Measurements from ENCODE around the gene CCDC169. TPM values are rescaled to one million over a fixed set of nuclear protein-coding genes. Genes with fewer than 3 reads are reported as not detected.

Gene CCDC169
- polyA plus RNA-seq, 1 donor from 2014 or later = 6.9 TPM

DNA sequence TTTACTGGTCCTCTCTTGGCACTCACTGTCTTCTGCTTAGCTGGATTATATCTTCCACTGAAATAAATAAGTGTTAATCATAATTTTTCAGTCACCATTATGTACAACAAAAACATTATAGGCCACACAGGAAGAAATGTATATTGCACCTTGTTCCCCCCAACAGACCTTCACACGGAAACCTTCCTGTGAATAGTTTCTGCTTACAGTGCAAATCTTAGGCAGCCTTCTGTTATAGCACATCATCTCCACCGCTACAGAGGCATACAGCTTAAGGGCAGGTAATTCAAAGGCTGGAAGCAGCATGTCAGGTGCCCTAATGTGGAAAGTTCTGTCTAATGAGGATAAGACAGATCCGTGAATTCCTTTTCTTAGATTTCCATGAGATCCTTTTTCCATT lies 66.4 kb downstream of the CCDC169 start:
- Histone ChIP-seq H3K36me3 (ENCODE audit: insufficient read depth, low read length) (no peaks in the 10 kb centered on the region), H2AFZ (ENCODE audit: low read depth, low read length) (no peak overlapping the region), H4K20me1 (ENCODE audit: insufficient read depth) (no peaks in the 10 kb centered on the region), H3K9me2 (ENCODE audit: insufficient read depth, low read length) (no peaks in the 10 kb centered on the region), H3K79me2 (replicated peaks; ENCODE audit: insufficient read depth, low read length) (no peaks in the 10 kb centered on the region), H3K4me3 (ENCODE audit: low read length) (no peak overlapping the region), H3K4me2 (ENCODE audit: low read length) (no peak overlapping the region), H3F3A (ENCODE audit: insufficient read depth, low read length, poor library complexity, severe bottlenecking) (no peaks in the 10 kb centered on the region), H3K9ac (ENCODE audit: low read length) (no peak overlapping the region), H3K9me3 (ENCODE audit: low read length) (no peaks in the 10 kb centered on the region), H3K27ac (ENCODE audit: low read length) (no peak overlapping the region), H3K27me3 (ENCODE audit: insufficient read depth, low read depth, low read length) (no peaks in the 10 kb centered on the region)
- TF ChIP-seq TAF1 (IDR thresholded peaks at IDR 0.05; ENCODE audit: low read depth) (no peak), POLR2AphosphoS5 (IDR thresholded peaks at IDR 0.05) (no peak), RAD21 (conservative IDR thresholded peaks at IDR 0.05) (no peak), MXI1 (conservative IDR thresholded peaks at IDR 0.05; ENCODE audit: poor library complexity, severe bottlenecking) (no peak), EP300 (conservative IDR thresholded peaks at IDR 0.05; ENCODE audit: poor library complexity, severe bottlenecking) (no peak), EZH2 (IDR thresholded peaks at IDR 0.05; ENCODE audit: borderline replicate concordance, insufficient read depth, low read length, poor library complexity, severe bottlenecking) (no peak), SMC3 (conservative IDR thresholded peaks at IDR 0.05; ENCODE audit: poor library complexity) (no peak)
- TF ChIP-seq, protein P1, sequence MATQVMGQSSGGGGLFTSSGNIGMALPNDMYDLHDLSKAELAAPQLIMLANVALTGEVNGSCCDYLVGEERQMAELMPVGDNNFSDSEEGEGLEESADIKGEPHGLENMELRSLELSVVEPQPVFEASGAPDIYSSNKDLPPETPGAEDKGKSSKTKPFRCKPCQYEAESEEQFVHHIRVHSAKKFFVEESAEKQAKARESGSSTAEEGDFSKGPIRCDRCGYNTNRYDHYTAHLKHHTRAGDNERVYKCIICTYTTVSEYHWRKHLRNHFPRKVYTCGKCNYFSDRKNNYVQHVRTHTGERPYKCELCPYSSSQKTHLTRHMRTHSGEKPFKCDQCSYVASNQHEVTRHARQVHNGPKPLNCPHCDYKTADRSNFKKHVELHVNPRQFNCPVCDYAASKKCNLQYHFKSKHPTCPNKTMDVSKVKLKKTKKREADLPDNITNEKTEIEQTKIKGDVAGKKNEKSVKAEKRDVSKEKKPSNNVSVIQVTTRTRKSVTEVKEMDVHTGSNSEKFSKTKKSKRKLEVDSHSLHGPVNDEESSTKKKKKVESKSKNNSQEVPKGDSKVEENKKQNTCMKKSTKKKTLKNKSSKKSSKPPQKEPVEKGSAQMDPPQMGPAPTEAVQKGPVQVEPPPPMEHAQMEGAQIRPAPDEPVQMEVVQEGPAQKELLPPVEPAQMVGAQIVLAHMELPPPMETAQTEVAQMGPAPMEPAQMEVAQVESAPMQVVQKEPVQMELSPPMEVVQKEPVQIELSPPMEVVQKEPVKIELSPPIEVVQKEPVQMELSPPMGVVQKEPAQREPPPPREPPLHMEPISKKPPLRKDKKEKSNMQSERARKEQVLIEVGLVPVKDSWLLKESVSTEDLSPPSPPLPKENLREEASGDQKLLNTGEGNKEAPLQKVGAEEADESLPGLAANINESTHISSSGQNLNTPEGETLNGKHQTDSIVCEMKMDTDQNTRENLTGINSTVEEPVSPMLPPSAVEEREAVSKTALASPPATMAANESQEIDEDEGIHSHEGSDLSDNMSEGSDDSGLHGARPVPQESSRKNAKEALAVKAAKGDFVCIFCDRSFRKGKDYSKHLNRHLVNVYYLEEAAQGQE (IDR thresholded peaks at IDR 0.05; ENCODE audit: borderline replicate concordance) = no peak
- TF ChIP-seq, protein P2, sequence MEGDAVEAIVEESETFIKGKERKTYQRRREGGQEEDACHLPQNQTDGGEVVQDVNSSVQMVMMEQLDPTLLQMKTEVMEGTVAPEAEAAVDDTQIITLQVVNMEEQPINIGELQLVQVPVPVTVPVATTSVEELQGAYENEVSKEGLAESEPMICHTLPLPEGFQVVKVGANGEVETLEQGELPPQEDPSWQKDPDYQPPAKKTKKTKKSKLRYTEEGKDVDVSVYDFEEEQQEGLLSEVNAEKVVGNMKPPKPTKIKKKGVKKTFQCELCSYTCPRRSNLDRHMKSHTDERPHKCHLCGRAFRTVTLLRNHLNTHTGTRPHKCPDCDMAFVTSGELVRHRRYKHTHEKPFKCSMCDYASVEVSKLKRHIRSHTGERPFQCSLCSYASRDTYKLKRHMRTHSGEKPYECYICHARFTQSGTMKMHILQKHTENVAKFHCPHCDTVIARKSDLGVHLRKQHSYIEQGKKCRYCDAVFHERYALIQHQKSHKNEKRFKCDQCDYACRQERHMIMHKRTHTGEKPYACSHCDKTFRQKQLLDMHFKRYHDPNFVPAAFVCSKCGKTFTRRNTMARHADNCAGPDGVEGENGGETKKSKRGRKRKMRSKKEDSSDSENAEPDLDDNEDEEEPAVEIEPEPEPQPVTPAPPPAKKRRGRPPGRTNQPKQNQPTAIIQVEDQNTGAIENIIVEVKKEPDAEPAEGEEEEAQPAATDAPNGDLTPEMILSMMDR (IDR thresholded peaks at IDR 0.05; ENCODE audit: poor library complexity, severe bottlenecking) = no peak

DNA sequence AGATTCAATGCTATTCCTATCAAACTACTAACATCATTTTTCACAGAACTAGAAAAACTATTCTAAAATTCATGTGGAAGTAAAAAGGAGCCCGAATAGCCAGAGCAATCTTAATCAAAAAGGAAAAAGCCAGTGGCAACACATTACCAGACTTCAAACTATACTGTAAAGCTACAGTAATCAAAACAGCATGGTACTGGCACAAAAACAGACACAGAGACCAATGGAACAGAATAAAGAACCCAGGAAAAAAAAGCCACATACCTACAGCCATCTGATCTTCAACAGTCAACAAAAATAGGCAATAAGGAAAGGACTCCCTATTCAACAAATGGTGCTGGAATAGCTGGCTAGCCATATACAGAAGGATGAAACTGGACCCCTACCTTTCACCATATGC lies 72.9 kb downstream of the CCDC169 start:
- no peaks in the 10 kb centered on the region for H3F3A ChIP-seq (ENCODE audit: insufficient read depth, low read length, poor library complexity, severe bottlenecking)
- no peak overlapping the region for H3K4me3 ChIP-seq (ENCODE audit: low read length)
- H3K9me2 ChIP-seq (ENCODE audit: insufficient read depth, low read length) = no peaks in the 10 kb centered on the region
- no peak overlapping the region for H3K4me2 ChIP-seq (ENCODE audit: low read length)
- H3K27ac ChIP-seq (ENCODE audit: low read length) = no peak overlapping the region
- no peaks in the 10 kb centered on the region for H3K27me3 ChIP-seq (ENCODE audit: insufficient read depth, low read depth, low read length)
- no peaks in the 10 kb centered on the region for H4K20me1 ChIP-seq (ENCODE audit: insufficient read depth)
- H3K9me3 ChIP-seq (ENCODE audit: low read length) = no peaks in the 10 kb centered on the region
- TF ChIP-seq, protein P2 (IDR thresholded peaks at IDR 0.05; ENCODE audit: poor library complexity, severe bottlenecking) = no peak
- TF ChIP-seq MXI1 (conservative IDR thresholded peaks at IDR 0.05; ENCODE audit: poor library complexity, severe bottlenecking) = no peak
- TF ChIP-seq EP300 (conservative IDR thresholded peaks at IDR 0.05; ENCODE audit: poor library complexity, severe bottlenecking) = no peak
- TF ChIP-seq POLR2AphosphoS5 (IDR thresholded peaks at IDR 0.05) = no peak
- no peak for TF ChIP-seq RAD21 (conservative IDR thresholded peaks at IDR 0.05)
- TF ChIP-seq, protein P1 (IDR thresholded peaks at IDR 0.05; ENCODE audit: borderline replicate concordance) = no peak
- H3K79me2 ChIP-seq (replicated peaks; ENCODE audit: insufficient read depth, low read length) = no peaks in the 10 kb centered on the region
- no peaks in the 10 kb centered on the region for H3K36me3 ChIP-seq (ENCODE audit: insufficient read depth, low read length)
- no peak overlapping the region for H2AFZ ChIP-seq (ENCODE audit: low read depth, low read length)
- no peak overlapping the region for H3K9ac ChIP-seq (ENCODE audit: low read length)

All from neural cell (in vitro differentiated cells).